Pancreas (tissue), 10 donors: Measurements from ENCODE around the gene SMIM21. TPM values are rescaled to one million over a fixed set of nuclear protein-coding genes. Genes with fewer than 3 reads are reported as not detected.

Experiments used
- ATAC-seq, 4 donors: fragments of 200-7000 bp; cut with Tn5 transposase; one replicate each; pipeline versions ENCODE4 v1.8.0 to v1.9.1; 2020; ENCODE audit warnings: mild to moderate bottlenecking in 4 of 4, moderate library complexity in 4 of 4
- DNase-seq, 6 donors: peaks; one replicate each; pipeline ENCODE4 v3.0.0-alpha.2; 2020
- FAIRE-seq: peaks from 2 replicates; lab custom pipeline; 2012; peaks lifted over from hg19 to GRCh38; lab: Jason Lieb, UNC
- H3K27ac ChIP-seq, 4 donors: fragments of 200-600 bp; sonication (generic); 1 replicate in 3 of 4; 2 replicates in 1 of 4; pipeline versions ENCODE4 v1.5.0 to v1.8.0; 2020
- H3K27me3 ChIP-seq, 4 donors: fragments of 200-600 bp; one replicate each; pipeline ENCODE4 v1.8.0; 2021
- H3K36me3 ChIP-seq, 3 donors: fragments of 200-600 bp; sonication (generic) in 1 of 3; one replicate each; pipeline versions ENCODE4 v1.5.0 to v1.8.0; 2020 to 2021
- H3K4me1 ChIP-seq, 3 donors: fragments of 200-600 bp; one replicate each; pipeline ENCODE4 v1.8.0; 2021
- H3K4me3 ChIP-seq, 4 donors: fragments of 200-600 bp; sonication (generic) in 2 of 4; one replicate each; pipeline versions ENCODE4 v1.5.0 to v1.8.0; 2020 to 2021
- H3K9me3 ChIP-seq, 4 donors: fragments of 200-600 bp; one replicate each; pipeline ENCODE4 v1.8.0; 2021
- CTCF ChIP-seq, 4 donors: fragments of 200-600 bp; sonication (generic) in 3 of 4; IDR thresholded peaks; one replicate each; pipeline versions ENCODE4 v1.5.0 to v1.8.0; 2021; ENCODE audit warnings: antibody characterized with exemption in 4 of 4
- WGBS, 2 donors: extraction: QIAGEN DNeasy Blood & Tissue Kit; methylation state at CpG; one replicate each; pipeline ENCODE4 v1.1.7; 2013; 5-methylcytosine and 5-hydroxymethylcytosine counted together
- intact Hi-C, 3 donors: fragments of 100-400 bp; cut with DNase I; formaldehyde crosslinking; loops; one replicate each; pipeline versions ENCODE4 v1.11.1 to v1.14.2; 2022
- polyA plus RNA-seq, 2 donors: library from polyadenylated mRNA; stranded (reverse); fragments of 200-250 nt; gene quantifications; one replicate each; pipeline ENCODE4 v1.2.3, GENCODE V29; 2013
- total RNA-seq, 6 donors: library from RNA; stranded (reverse); fragmentation: NEBNext Ultra II Directional in 4 of 6; extraction: Animal tissue kit (Norgen Biotek cat#: 25700) in 4 of 6; gene quantifications; one replicate each; pipeline versions ENCODE4 v1.2.1 to v1.2.4, GENCODE V29; 2021 to 2023
- donor health status: healthy with polysubstance abuse.
- donor health status: DM: no; HTN: no; CAD: no; lungs with moderate emphysema.
- donor health status: DM: no; HTN: no; CAD: no.
- donor health status: control.
- donor health status: control.
- donor health status: Bipolar disorder and iron deficiency.
- donor health status: DM: yes; HTN: yes; CAD: no.
- donor health status: DM: no; HTN: no; CAD: no.
- donor health status: DM: no; HTN: no; CAD: no.
- donor health status: DM: yes; HTN: yes; CAD: no.

SMIM21 gene
- total and polyA plus RNA-seq, 8 donors: 0.02 TPM; not detected in 7

- intact Hi-C loops: no loop called here
- Histone ChIP-seq H3K27me3 (no peaks in the 10 kb centered on the region), H3K4me3 (no peak overlapping the region), H3K27ac (no peak overlapping the region), H3K4me1 (no peaks in the 10 kb centered on the region), H3K36me3 (no peaks in the 10 kb centered on the region), H3K9me3 (no peaks in the 10 kb centered on the region)
- FAIRE-seq (no peak), ATAC-seq (no peak), DNase-seq (no peak)
- no peak for TF ChIP-seq CTCF (IDR thresholded peaks at IDR 0.05)
- WGBS, 2 donors: 62 to 64% methylated on average over 10 of the region's 10 CpGs
Measured at GRCh38 chr18:75462178-75462832, 34.8 kb upstream of the SMIM21 start.

- H3K4me3 ChIP-seq: peak overlapping the region in 3 of 4 donors; percentile 14 to 53 (median 36)
- H3K27ac ChIP-seq: no peak overlapping the region
- H3K27me3 ChIP-seq: peaks cover 0 to 9% (median 0%) of the 10 kb centered on the region in 4 donors
- ATAC-seq (peak in 2 of 4 donors; percentile 16 to 45), FAIRE-seq (no peak), DNase-seq (no peak)
- intact Hi-C loops: no loop called here
- no peak for TF ChIP-seq CTCF (IDR thresholded peaks at IDR 0.05)
- H3K36me3 ChIP-seq: no peaks in the 10 kb centered on the region
- WGBS, 2 donors: 37 to 47% methylated on average over 19 of the region's 19 CpGs
- no peaks in the 10 kb centered on the region for H3K4me1 ChIP-seq
- H3K9me3 ChIP-seq: no peaks in the 10 kb centered on the region
Measured at GRCh38 chr18:75456199-75456631, 28.7 kb upstream of the SMIM21 start.

GRCh38 chr18:75455249-75456198 is 28.0 kb upstream of the SMIM21 start:
- no peak overlapping the region for H3K27ac ChIP-seq
- no peaks in the 10 kb centered on the region for H3K9me3 ChIP-seq
- peak; percentile 40 to 85 (median 72) for ATAC-seq
- H3K4me1 ChIP-seq: no peaks in the 10 kb centered on the region
- no peak for TF ChIP-seq CTCF (IDR thresholded peaks at IDR 0.05)
- WGBS, 2 donors: 10 to 12% methylated on average over 59 to 84 of the region's 84 CpGs
- peaks cover 0 to 9% (median 0%) of the 10 kb centered on the region in 4 donors for H3K27me3 ChIP-seq
- peak overlapping the region; percentile 14 to 53 (median 32) for H3K4me3 ChIP-seq
- DNase-seq: peak in 4 of 6 donors; percentile 10 to 66 (median 41)
- H3K36me3 ChIP-seq: no peaks in the 10 kb centered on the region
- no peak for FAIRE-seq
- intact Hi-C loops: no loop called here

- Histone ChIP-seq H3K36me3 (no peaks in the 10 kb centered on the region), H3K4me3 (no peak overlapping the region), H3K27ac (no peak overlapping the region), H3K4me1 (no peaks in the 10 kb centered on the region), H3K9me3 (no peaks in the 10 kb centered on the region), H3K27me3 (peaks cover 0 to 9% (median 0%) of the 10 kb centered on the region in 4 donors)
- DNase-seq (no peak), FAIRE-seq (no peak), ATAC-seq (no peak)
- TF ChIP-seq CTCF (IDR thresholded peaks at IDR 0.05): no peak
- WGBS, 2 donors: 78 to 81% methylated on average over 14 of the region's 14 CpGs
- intact Hi-C loops: no loop called here
Measured at GRCh38 chr18:75454022-75454795, 26.7 kb upstream of the SMIM21 start.
